IPS-20b (cell line): Measurements from ENCODE around the gene XPOT.

Experiments used
- H3K27ac ChIP-seq: one replicate; pipeline ENCODE4 v1.5.1; 2013; ENCODE audit warnings: low read length
- H3K27me3 ChIP-seq: 2 replicates; pipeline ENCODE4 v1.6.1; 2013; ENCODE audit warnings: mild to moderate bottlenecking, low read length, inconsistent platforms; ENCODE audit not compliant: insufficient read depth
- H3K36me3 ChIP-seq: 2 replicates; pipeline ENCODE4 v1.6.1; 2013; ENCODE audit warnings: low read depth, mild to moderate bottlenecking, inconsistent platforms, low read length, moderate library complexity; ENCODE audit not compliant: insufficient read depth
- H3K4me1 ChIP-seq: 2 replicates; pipeline ENCODE4 v1.6.1; 2013; ENCODE audit warnings: mild to moderate bottlenecking, control low read depth, inconsistent platforms, low read length, moderate library complexity; ENCODE audit not compliant: insufficient read depth
- H3K4me3 ChIP-seq: 2 replicates; pipeline ENCODE4 v1.5.1; 2013; ENCODE audit warnings: mild to moderate bottlenecking, low read length, inconsistent platforms
- H3K9ac ChIP-seq: 2 replicates; pipeline ENCODE4 v1.6.1; 2013; ENCODE audit warnings: low read depth, mild to moderate bottlenecking, inconsistent platforms, low read length, moderate library complexity
- H3K9me3 ChIP-seq: 2 replicates; pipeline ENCODE4 v1.6.1; 2013; ENCODE audit warnings: mild to moderate bottlenecking, low read depth, low read length, inconsistent platforms; ENCODE audit not compliant: insufficient read depth

Gene XPOT

DNA sequence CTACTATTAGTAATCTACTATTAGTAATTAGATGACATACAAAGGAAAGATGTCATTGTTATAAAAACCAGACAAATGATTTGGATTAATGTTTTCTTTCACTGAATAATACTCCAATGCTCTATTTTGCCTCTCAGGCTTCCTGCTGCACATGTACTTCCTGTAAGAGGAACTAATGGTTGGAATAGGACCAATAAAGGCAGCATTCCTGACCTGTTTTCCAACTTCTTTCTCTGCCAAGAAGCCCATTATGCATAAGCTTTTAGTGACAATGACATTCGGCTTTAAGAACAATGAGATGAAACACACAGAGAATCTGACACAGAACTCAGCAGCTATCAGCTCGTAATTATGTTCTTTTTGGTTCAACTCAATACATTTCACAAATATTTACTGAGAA lies 8.5 kb upstream of the XPOT start:
- H3K4me1 ChIP-seq: peaks cover 6% of the 10 kb centered on the region; the same call in 1 of the 2 replicates
- peaks cover 8% of the 10 kb centered on the region; the same call in 1 of the 2 replicates for H3K27me3 ChIP-seq
- H3K36me3 ChIP-seq: no peaks in the 10 kb centered on the region
- H3K9ac ChIP-seq: no peak overlapping the region
- H3K9me3 ChIP-seq: no peaks in the 10 kb centered on the region
- H3K4me3 ChIP-seq: no peak overlapping the region
- no peak overlapping the region for H3K27ac ChIP-seq

DNA sequence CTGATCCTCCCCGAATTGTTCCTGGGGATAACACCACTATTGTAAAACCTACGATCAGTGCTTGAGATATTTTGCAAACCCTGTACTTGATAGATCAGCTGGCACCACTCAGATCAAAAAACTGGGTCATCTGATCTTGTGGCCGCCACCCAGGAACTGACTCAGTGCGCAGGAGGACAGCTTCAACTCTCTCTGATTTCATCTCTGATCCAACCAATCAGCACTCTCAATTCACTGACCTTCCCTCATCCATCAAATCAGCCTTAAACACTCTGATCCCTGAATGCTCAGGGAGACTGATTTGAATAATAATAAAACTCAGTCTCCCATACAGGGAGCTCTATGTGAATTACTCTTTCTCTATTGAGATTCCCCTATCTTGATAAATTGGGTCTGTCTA lies 4.2 kb upstream of the XPOT start:
- Histone ChIP-seq H3K36me3 (no peaks in the 10 kb centered on the region), H3K4me3 (peak overlapping the region; percentile 21; the same call in 1 of the 2 replicates), H3K9me3 (no peaks in the 10 kb centered on the region)

DNA sequence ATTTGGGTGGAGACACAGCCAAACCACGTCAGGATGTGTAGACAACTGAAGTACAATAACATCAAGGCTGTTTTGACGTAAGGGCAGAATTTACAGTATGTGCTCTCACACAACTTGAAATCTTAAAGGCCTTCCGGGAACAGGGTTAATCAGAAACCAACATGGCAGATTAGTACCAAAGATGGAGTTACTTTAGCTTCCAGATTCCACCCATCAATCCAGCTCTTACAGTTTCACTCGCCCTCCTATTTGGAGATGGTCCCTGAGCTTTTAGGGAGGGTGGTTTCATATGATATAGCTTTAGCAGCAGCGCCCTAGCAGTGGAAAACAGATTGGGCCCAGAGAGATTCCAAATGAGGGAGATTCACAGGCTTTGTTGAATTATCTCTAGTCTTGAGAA lies 2.0 kb upstream of the XPOT start:
- H3K9ac ChIP-seq: no peak overlapping the region
- H3K36me3 ChIP-seq: no peaks in the 10 kb centered on the region
- peaks cover 11% of the 10 kb centered on the region; the same call in 1 of the 2 replicates for H3K4me1 ChIP-seq
- H3K4me3 ChIP-seq: no peak overlapping the region
- H3K27ac ChIP-seq: no peak overlapping the region
- H3K9me3 ChIP-seq: no peaks in the 10 kb centered on the region
- no peaks in the 10 kb centered on the region for H3K27me3 ChIP-seq

More for the DNA sequence above, 4.2 kb upstream of the XPOT start:
- Histone ChIP-seq H3K9ac (peak overlapping the region; percentile 26; the same call in 1 of the 2 replicates), H3K27ac (no peak overlapping the region), H3K27me3 (no peaks in the 10 kb centered on the region), H3K4me1 (peaks cover 11% of the 10 kb centered on the region; the same call in 1 of the 2 replicates)

DNA sequence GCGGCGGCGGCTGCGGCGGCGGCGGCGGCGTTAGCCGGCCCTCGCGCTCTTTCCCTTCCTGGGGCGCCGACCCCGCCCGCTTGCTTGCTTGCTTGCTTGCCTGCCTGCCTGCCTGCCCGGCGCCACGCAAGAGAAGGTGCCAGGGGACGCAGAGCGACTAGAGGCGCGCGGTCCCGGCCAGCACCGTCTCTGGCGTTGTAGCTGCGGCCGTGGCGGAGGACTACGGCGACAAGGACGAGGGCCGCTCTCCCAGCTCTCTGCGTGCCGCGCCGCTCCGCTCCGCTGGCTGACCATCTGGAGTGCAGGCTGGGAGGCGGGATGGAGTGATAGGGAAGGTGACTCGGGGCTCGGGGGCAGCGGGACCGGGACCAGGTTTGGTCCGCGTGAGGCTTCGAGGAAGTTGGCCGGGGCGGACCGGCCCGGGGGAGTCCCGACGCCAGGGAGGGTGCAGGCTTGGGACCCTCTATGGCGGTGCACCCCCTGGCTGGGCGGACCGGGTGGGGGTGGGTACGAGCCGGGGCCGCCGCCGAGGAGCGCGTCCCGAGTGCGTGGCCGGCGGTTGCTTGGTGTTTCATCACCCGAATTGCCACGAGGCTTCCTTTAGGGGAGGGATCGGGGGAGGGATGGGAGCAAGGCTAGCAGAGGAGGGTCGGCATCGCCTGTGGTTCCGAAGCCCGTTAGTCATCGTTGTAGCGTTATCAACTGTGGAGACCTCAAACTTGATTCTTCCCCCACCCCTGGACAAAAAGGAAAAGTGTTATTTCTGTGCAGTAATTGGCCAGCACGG lies 471 bp downstream of the XPOT start:
- no peaks in the 10 kb centered on the region for H3K9me3 ChIP-seq
- peaks cover 12% of the 10 kb centered on the region; the same call in 1 of the 2 replicates for H3K4me1 ChIP-seq
- peak overlapping the region; percentile 80 for H3K4me3 ChIP-seq
- H3K27me3 ChIP-seq: no peaks in the 10 kb centered on the region
- H3K36me3 ChIP-seq: peaks cover 7% of the 10 kb centered on the region
- H3K27ac ChIP-seq: peak overlapping the region; percentile 96
- peak overlapping the region; percentile 89 for H3K9ac ChIP-seq

DNA sequence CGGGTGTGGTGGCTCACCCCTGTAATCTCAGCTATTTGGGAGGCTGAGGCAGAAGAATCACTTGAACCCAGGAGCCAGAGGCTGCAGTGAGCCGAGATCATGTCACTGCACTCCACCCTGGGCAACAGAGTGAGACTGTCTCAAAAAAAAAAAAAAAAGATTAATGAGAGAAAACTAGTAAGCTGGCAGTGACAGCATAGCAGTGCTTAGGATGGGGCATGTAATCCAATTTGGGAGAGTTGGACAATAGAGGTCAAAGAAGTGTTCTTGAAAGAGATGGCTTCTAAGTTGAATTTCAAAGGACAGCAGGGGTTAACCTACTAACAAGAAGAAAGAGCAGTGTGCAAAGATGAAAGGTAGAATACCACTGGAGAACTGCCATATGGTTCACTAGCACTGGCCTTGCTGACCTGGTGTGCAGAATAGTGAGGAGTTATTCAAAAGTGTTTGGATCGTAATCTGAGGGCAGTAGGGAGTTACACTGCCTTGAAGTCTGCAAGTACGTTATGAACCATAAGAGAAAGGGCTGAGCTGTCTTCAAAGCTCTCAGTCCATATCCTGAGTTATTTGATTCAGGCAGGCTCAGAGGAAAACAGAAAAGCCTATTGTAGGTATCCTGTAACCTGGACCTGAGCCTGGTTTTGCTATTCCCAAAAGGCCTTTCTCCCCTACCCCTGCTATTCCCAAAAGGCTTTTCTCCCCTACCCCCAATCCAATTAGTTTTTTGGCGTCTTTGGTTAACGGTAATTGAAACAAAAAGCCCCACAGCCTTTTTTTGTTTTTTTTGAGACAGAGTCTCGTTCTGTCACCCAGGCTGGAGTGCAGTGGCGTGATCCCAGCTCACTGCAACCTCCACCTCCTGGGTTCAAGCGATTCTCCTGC lies 3.4 kb downstream of the XPOT start:
- 0 out of 2 replicates have a peak overlapping the region, but pooled peaks have one; percentile 1 for H3K4me3 ChIP-seq
- no peak overlapping the region for H3K9ac ChIP-seq

DNA sequence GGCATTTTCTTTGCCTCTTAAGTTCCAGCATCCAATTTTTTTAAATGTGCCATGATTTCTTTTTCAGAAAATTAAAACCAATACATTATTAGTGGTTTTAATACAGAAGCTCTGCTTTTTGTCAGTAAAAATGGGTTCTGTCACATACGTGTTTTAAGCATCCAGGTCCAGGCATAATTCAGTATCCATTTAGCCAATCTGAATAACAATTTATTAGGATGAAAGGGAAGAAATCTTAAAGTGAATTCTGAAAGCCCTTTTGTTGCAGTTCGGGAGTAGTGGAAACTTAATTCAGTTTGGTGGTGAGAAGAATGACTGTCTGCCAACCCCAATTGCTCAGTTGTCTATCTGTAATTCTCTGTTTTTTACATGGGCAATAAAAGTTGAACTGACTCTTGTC lies 7.2 kb downstream of the XPOT start:
- no peak overlapping the region for H3K27ac ChIP-seq
- no peaks in the 10 kb centered on the region for H3K9me3 ChIP-seq
- peaks cover 74% of the 10 kb centered on the region for H3K36me3 ChIP-seq

More for the DNA sequence above, 3.4 kb downstream of the XPOT start:
- Histone ChIP-seq H3K36me3 (peaks cover 36% of the 10 kb centered on the region), H3K27me3 (no peaks in the 10 kb centered on the region), H3K9me3 (no peaks in the 10 kb centered on the region), H3K4me1 (peaks cover 9% of the 10 kb centered on the region; the same call in 1 of the 2 replicates), H3K27ac (no peak overlapping the region)

DNA sequence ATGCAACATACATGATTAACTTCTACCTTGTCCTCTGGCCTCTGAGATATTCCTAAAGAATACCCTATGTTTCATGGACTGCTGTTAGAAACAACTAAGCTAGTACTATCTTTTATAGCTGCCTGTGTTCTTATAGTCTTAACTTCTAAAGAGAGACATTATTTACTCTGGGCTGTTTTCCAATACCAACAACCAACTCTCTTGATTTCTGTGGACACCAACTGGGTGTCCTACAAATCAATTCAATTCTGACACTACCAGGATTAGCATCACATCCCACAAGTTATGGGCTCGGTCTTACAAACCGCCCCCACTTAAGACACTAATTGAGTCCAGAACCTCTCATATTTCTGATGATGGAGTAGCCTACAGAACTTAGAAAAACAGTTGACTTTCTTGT lies 8.3 kb downstream of the XPOT start:
- no peaks in the 10 kb centered on the region for H3K27me3 ChIP-seq
- no peak overlapping the region for H3K4me3 ChIP-seq
- peaks cover 84% of the 10 kb centered on the region for H3K36me3 ChIP-seq
- no peak overlapping the region for H3K9ac ChIP-seq
- H3K27ac ChIP-seq: no peak overlapping the region
- no peaks in the 10 kb centered on the region for H3K9me3 ChIP-seq
- H3K4me1 ChIP-seq: peaks cover 2% of the 10 kb centered on the region; the same call in 1 of the 2 replicates

More for the DNA sequence above, 7.2 kb downstream of the XPOT start:
- Histone ChIP-seq H3K4me1 (peaks cover 3% of the 10 kb centered on the region; the same call in 1 of the 2 replicates), H3K4me3 (no peak overlapping the region), H3K9ac (no peak overlapping the region), H3K27me3 (no peaks in the 10 kb centered on the region)

DNA sequence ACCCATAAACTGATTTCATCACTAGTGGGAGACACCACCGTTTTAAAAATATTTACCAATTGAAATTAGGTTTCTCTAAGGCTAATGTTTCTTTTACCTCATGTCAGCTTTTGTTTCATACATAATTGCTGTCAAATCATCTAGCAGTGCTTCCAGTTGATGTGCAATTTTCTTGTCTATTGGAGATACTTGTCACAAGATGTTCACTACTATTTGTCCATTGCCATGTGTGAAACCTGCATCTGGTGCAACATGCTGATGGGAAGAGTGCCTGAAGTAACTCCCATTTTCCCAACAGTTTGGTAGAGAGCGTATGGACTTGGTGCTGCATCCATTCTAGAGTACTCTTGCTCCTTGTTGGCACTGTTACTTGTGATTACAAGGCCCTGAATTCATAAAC lies 9.7 kb downstream of the XPOT start:
- Histone ChIP-seq H3K27me3 (no peaks in the 10 kb centered on the region), H3K36me3 (peaks cover 92% of the 10 kb centered on the region), H3K27ac (no peak overlapping the region), H3K4me3 (no peak overlapping the region), H3K9ac (no peak overlapping the region), H3K4me1 (no peaks in the 10 kb centered on the region), H3K9me3 (no peaks in the 10 kb centered on the region)

DNA sequence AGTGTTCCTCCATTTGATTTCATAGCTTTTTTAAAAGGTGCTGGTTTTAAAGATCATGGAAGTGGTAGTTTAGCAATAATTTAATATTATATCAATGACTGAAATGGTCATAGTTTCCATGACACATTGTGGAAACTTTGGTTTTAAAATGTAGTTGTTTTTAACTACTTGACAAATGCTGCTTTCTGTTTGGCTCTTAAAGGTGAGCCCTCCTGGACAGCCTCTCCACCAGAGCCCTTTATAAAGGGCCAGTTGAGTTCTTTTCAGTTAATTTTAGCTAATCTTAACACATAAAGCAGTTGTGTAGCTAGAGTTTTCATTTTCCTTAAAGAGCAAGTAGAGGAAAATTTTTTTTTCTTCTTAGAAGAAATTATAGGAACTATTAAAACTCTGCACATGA lies 14.0 kb downstream of the XPOT start:
- H3K27me3 ChIP-seq: no peaks in the 10 kb centered on the region
- peaks cover 99% of the 10 kb centered on the region for H3K36me3 ChIP-seq
- no peak overlapping the region for H3K27ac ChIP-seq
- H3K9ac ChIP-seq: no peak overlapping the region
- no peak overlapping the region for H3K4me3 ChIP-seq
- H3K9me3 ChIP-seq: no peaks in the 10 kb centered on the region
- H3K4me1 ChIP-seq: no peaks in the 10 kb centered on the region

DNA sequence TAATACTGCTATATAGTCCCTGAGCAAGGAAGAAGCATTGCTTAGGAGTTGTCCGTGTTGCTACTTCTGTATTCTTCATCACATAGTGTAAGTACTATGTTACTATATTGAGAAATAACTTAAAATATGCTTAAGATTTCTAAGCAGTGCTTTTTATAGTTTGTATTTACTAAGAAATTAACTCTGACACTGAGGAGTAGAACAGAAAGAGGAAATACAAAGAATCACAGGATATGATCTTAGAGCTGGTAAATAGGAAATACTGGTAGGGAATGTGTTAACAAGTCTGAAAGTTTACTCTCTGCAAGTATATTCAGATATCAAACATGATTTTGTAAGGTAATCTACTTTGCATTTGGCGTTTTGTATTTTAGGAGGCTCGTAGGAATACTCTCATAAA lies 15.5 kb downstream of the XPOT start:
- Histone ChIP-seq H3K4me3 (no peak overlapping the region), H3K9me3 (no peaks in the 10 kb centered on the region), H3K9ac (no peak overlapping the region), H3K27me3 (no peaks in the 10 kb centered on the region), H3K4me1 (no peaks in the 10 kb centered on the region), H3K27ac (no peak overlapping the region), H3K36me3 (peaks cover 99% of the 10 kb centered on the region)

DNA sequence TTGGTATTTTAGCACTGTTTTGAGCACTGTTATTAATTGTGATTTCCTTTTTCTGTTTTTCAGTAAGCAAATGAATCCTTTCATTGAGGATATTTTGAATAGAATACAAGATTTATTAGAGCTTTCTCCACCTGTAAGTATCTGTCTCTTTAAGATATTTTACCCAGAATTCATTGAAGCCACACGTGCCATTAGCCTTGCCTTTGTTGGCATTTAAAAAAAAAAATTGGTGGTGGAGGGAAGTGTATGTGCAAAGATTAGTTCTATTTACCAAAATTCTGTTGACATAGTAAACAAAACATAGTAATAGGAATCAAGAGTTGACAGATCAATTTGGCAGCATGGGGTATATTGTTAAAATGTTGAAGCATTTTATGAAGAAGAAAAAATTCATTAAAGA lies 23.8 kb downstream of the XPOT start:
- peaks cover 100% of the 10 kb centered on the region for H3K36me3 ChIP-seq
- H3K4me1 ChIP-seq: no peaks in the 10 kb centered on the region
- H3K27ac ChIP-seq: no peak overlapping the region
- H3K4me3 ChIP-seq: no peak overlapping the region
- H3K27me3 ChIP-seq: no peaks in the 10 kb centered on the region
- H3K9me3 ChIP-seq: no peaks in the 10 kb centered on the region
- no peak overlapping the region for H3K9ac ChIP-seq
